CD4-positive, CD25-positive, alpha-beta regulatory T cell (primary cell): Measurements from ENCODE around the gene ANKRD13B. TPM values are rescaled to one million over a fixed set of nuclear protein-coding genes. Genes with fewer than 3 reads are reported as not detected.
A peak's percentile ranks its signal among the peaks of the same experiment; 100 is the strongest.
"Not testable (repeated sequence)": the region's sequence is repeated elsewhere in the genome, so short reads cannot be mapped to it uniquely, and the experiment has no call there.

Source experiments
- ATAC-seq, 2 donors: fragments of 150-1000 bp; cut with Tn5 transposase; one replicate each; pipeline ENCODE4 v1.10.0; 2021; ENCODE audit warnings: low read depth in 2 of 2, moderate number of reproducible peaks in 2 of 2, moderate library complexity in 1 of 2
- DNase-seq, 3 donors: peaks; one replicate each; pipeline versions ENCODE4 v3.0.0 to v3.0.0-alpha.2; 2012 to 2022; ENCODE audit warnings: mixed read lengths in 1 of 3
- H3K27ac ChIP-seq: one replicate; pipeline ENCODE4 v1.7.0; 2013; ENCODE audit warnings: mild to moderate bottlenecking, low read length; ENCODE audit not compliant: insufficient read depth, poor library complexity, severe bottlenecking
- H3K27me3 ChIP-seq: one replicate; pipeline ENCODE4 v1.7.0; 2013; ENCODE audit warnings: low read length; ENCODE audit not compliant: control insufficient read depth, insufficient read depth
- H3K36me3 ChIP-seq: one replicate; pipeline ENCODE4 v1.7.0; 2013; ENCODE audit warnings: mild to moderate bottlenecking, low read length, moderate library complexity; ENCODE audit not compliant: control insufficient read depth, insufficient read depth
- H3K4me1 ChIP-seq: 2 replicates; pipeline ENCODE4 v1.7.0; 2013; ENCODE audit warnings: mild to moderate bottlenecking, low read length; ENCODE audit not compliant: insufficient read depth, control insufficient read depth, poor library complexity, severe bottlenecking
- H3K4me3 ChIP-seq: one replicate; pipeline ENCODE4 v1.7.0; 2013; ENCODE audit warnings: low read depth, mild to moderate bottlenecking, low read length, moderate library complexity
- H3K9me3 ChIP-seq, 2 experiments: 1 replicate in 1 of 2; 2 replicates in 1 of 2; pipeline ENCODE4 v1.7.0; 2013; ENCODE audit warnings: low read length in 2 of 2, mild to moderate bottlenecking in 1 of 2, moderate library complexity in 1 of 2; ENCODE audit not compliant: control insufficient read depth in 2 of 2
- H3K27ac Mint-ChIP-seq, 3 donors: one replicate each; pipeline ENCODE4 v1.8.0; 2020 to 2022; ENCODE audit warnings: mild to moderate bottlenecking in 3 of 3, mixed read lengths in 3 of 3, moderate library complexity in 2 of 3
- H3K27me3 Mint-ChIP-seq: one replicate; pipeline ENCODE4 v1.8.0; 2022; ENCODE audit warnings: mild to moderate bottlenecking, mixed read lengths
- H3K36me3 Mint-ChIP-seq: one replicate; pipeline ENCODE4 v1.8.0; 2020; ENCODE audit warnings: mixed read lengths
- H3K4me1 Mint-ChIP-seq, 4 donors: one replicate each; pipeline ENCODE4 v1.8.0; 2020 to 2022; ENCODE audit warnings: mixed read lengths in 4 of 4, mild to moderate bottlenecking in 1 of 4
- H3K4me3 Mint-ChIP-seq, 4 donors: one replicate each; pipeline ENCODE4 v1.8.0; 2020 to 2022; ENCODE audit warnings: mild to moderate bottlenecking in 4 of 4, mixed read lengths in 4 of 4, moderate library complexity in 3 of 4
- H3K9me3 Mint-ChIP-seq, 7 donors: one replicate each; pipeline ENCODE4 v1.8.0; 2020 to 2022; ENCODE audit warnings: mixed read lengths in 7 of 7, mild to moderate bottlenecking in 3 of 7, moderate library complexity in 2 of 7
- polyA plus RNA-seq, 4 donors: library from polyadenylated mRNA; unstranded; fragments of 300-500 nt; fragmentation: Illumina TruSeq; gene quantifications; one replicate each; pipeline ENCODE4 v1.2.3, GENCODE V29; 2021
- total RNA-seq: library from RNA; stranded (reverse); gene quantifications from one replicate; pipeline ENCODE4 v1.2.3, GENCODE V29; 2022

The ANKRD13B gene
- total and polyA plus RNA-seq, 5 donors from 2014 or later = 0.05 to 5.9 (median 0.18) TPM; not detected in 2

- Mint-ChIP-seq H3K9me3 (no peaks in the 10 kb centered on the region), H3K4me1 (peaks cover 0 to 11% (median 6%) of the 10 kb centered on the region in 4 donors), H3K36me3 (no peaks in the 10 kb centered on the region), H3K27me3 (no peaks in the 10 kb centered on the region), H3K27ac (peak overlapping the region in 1 of 3 donors; percentile 9), H3K4me3 (no peak overlapping the region)
- no peaks in the 10 kb centered on the region for H3K9me3 ChIP-seq
- H3K4me1 ChIP-seq = no peaks in the 10 kb centered on the region
- no peak for ATAC-seq
- H3K27ac ChIP-seq = no peak overlapping the region
- DNase-seq = no peak
- no peak overlapping the region for H3K4me3 ChIP-seq
- peaks cover 11% of the 10 kb centered on the region for H3K36me3 ChIP-seq
- no peaks in the 10 kb centered on the region for H3K27me3 ChIP-seq
Observed at GRCh38 chr17:29557739-29558116, 35.2 kb upstream of the ANKRD13B start.

DNA sequence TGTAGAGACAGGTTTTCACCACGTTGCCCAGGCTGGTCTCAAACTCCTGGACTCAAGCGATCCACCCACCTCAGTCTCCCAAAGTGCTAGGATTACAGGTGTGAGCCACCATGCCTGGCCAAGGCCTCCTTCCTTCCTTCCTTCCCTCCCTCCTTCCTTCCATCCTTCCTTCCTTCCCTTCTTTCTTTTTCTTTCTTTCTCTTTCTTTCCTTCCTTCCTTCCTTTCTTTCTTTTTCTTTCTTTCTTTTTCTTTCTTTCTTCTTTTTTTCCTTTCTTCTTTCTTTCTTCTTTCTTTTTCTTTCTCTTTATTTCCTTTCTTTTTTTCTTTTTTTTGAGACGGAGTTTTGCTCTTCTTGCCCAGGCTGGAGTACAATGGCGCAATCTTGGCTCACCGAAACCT, 34.8 kb upstream of the ANKRD13B start:
- DNase-seq, H3K27me3 Mint-ChIP-seq, H3K4me1 ChIP-seq, H3K36me3 Mint-ChIP-seq, ATAC-seq, H3K27ac ChIP-seq, H3K9me3 ChIP-seq, H3K9me3 Mint-ChIP-seq, H3K4me3 Mint-ChIP-seq, H3K4me3 ChIP-seq, H3K27me3 ChIP-seq: not testable (repeated sequence)
- H3K4me1 Mint-ChIP-seq = peaks cover 0 to 11% (median 7%) of the 10 kb centered on the region in 4 donors
- peak overlapping the region in 1 of 3 donors; percentile 60 for H3K27ac Mint-ChIP-seq
- peaks cover 11% of the 10 kb centered on the region for H3K36me3 ChIP-seq

GRCh38 chr17:29559640-29560039, 33.3 kb upstream of the ANKRD13B start:
- peak overlapping the region in 2 of 3 donors; percentile 47 to 56 for H3K27ac Mint-ChIP-seq
- Histone ChIP-seq H3K4me3 (no peak overlapping the region), H3K27ac (no peak overlapping the region), H3K4me1 (peaks cover 9% of the 10 kb centered on the region), H3K36me3 (peaks cover 11% of the 10 kb centered on the region), H3K9me3 (no peaks in the 10 kb centered on the region), H3K27me3 (no peaks in the 10 kb centered on the region)
- H3K4me1 Mint-ChIP-seq = peaks cover 0 to 18% (median 15%) of the 10 kb centered on the region in 4 donors
- no peaks in the 10 kb centered on the region for H3K36me3 Mint-ChIP-seq
- no peak for DNase-seq
- no peak overlapping the region for H3K4me3 Mint-ChIP-seq
- no peaks in the 10 kb centered on the region for H3K27me3 Mint-ChIP-seq
- no peak for ATAC-seq
- H3K9me3 Mint-ChIP-seq = no peaks in the 10 kb centered on the region

GRCh38 chr17:29560316-29560715, 32.6 kb upstream of the ANKRD13B start:
- H3K4me3 ChIP-seq = no peak overlapping the region
- DNase-seq = no peak
- Mint-ChIP-seq H3K27me3 (no peaks in the 10 kb centered on the region), H3K27ac (peak overlapping the region in 1 of 3 donors; percentile 47), H3K9me3 (no peaks in the 10 kb centered on the region), H3K4me3 (peak overlapping the region in 1 of 4 donors; percentile 21), H3K36me3 (no peaks in the 10 kb centered on the region), H3K4me1 (peaks cover 0 to 24% (median 15%) of the 10 kb centered on the region in 4 donors)
- H3K27ac ChIP-seq = no peak overlapping the region
- peaks cover 16% of the 10 kb centered on the region for H3K4me1 ChIP-seq
- H3K27me3 ChIP-seq = no peaks in the 10 kb centered on the region
- no peaks in the 10 kb centered on the region for H3K9me3 ChIP-seq
- H3K36me3 ChIP-seq = peaks cover 11% of the 10 kb centered on the region
- ATAC-seq = no peak

GRCh38 chr17:29561554-29562517, 31.1 kb upstream of the ANKRD13B start:
- Histone ChIP-seq H3K27me3 (no peaks in the 10 kb centered on the region), H3K9me3 (no peaks in the 10 kb centered on the region), H3K36me3 (peaks cover 11% of the 10 kb centered on the region), H3K27ac (no peak overlapping the region), H3K4me1 (peaks cover 25% of the 10 kb centered on the region), H3K4me3 (no peak overlapping the region)
- H3K36me3 Mint-ChIP-seq = no peaks in the 10 kb centered on the region
- ATAC-seq = no peak
- peaks cover 0 to 33% (median 18%) of the 10 kb centered on the region in 4 donors for H3K4me1 Mint-ChIP-seq
- H3K9me3 Mint-ChIP-seq = no peaks in the 10 kb centered on the region
- peak overlapping the region in 1 of 4 donors; percentile 21 for H3K4me3 Mint-ChIP-seq
- peak overlapping the region in 1 of 3 donors; percentile 95 for H3K27ac Mint-ChIP-seq
- no peak for DNase-seq
- H3K27me3 Mint-ChIP-seq = no peaks in the 10 kb centered on the region

GRCh38 chr17:29562615-29563014, 30.3 kb upstream of the ANKRD13B start:
- no peak for ATAC-seq
- H3K4me3 Mint-ChIP-seq = peak overlapping the region in 1 of 4 donors; percentile 73
- H3K4me1 Mint-ChIP-seq = peaks cover 0 to 33% (median 15%) of the 10 kb centered on the region in 4 donors
- H3K27me3 Mint-ChIP-seq = no peaks in the 10 kb centered on the region
- H3K36me3 ChIP-seq = peaks cover 11% of the 10 kb centered on the region
- DNase-seq = no peak
- no peak overlapping the region for H3K4me3 ChIP-seq
- peak overlapping the region in 2 of 3 donors; percentile 11 to 38 for H3K27ac Mint-ChIP-seq
- no peaks in the 10 kb centered on the region for H3K27me3 ChIP-seq
- no peaks in the 10 kb centered on the region for H3K36me3 Mint-ChIP-seq
- peaks cover 25% of the 10 kb centered on the region for H3K4me1 ChIP-seq
- no peaks in the 10 kb centered on the region for H3K9me3 ChIP-seq
- H3K27ac ChIP-seq = no peak overlapping the region
- no peaks in the 10 kb centered on the region for H3K9me3 Mint-ChIP-seq

- Mint-ChIP-seq H3K4me3 (peak overlapping the region in 2 of 4 donors; percentile 5 to 92), H3K27ac (peak overlapping the region; percentile 2 to 44 (median 33)), H3K36me3 (no peaks in the 10 kb centered on the region), H3K9me3 (no peaks in the 10 kb centered on the region), H3K4me1 (peaks cover 0 to 33% (median 13%) of the 10 kb centered on the region in 4 donors), H3K27me3 (no peaks in the 10 kb centered on the region)
- ATAC-seq = no peak
- Histone ChIP-seq H3K4me1 (peaks cover 27% of the 10 kb centered on the region), H3K27me3 (no peaks in the 10 kb centered on the region), H3K9me3 (no peaks in the 10 kb centered on the region), H3K27ac (no peak overlapping the region), H3K4me3 (no peak overlapping the region), H3K36me3 (peaks cover 11% of the 10 kb centered on the region)
- DNase-seq = no peak
Observed at GRCh38 chr17:29563816-29564215, 29.1 kb upstream of the ANKRD13B start.
